Measurements from ENCODE around the gene ALKBH5. TPM values are rescaled to one million over a fixed set of nuclear protein-coding genes. Genes with fewer than 3 reads are reported as not detected.

ALKBH5 gene
- total RNA-seq, 1 experiment from 2014 or later, result 97.8 TPM

DNA sequence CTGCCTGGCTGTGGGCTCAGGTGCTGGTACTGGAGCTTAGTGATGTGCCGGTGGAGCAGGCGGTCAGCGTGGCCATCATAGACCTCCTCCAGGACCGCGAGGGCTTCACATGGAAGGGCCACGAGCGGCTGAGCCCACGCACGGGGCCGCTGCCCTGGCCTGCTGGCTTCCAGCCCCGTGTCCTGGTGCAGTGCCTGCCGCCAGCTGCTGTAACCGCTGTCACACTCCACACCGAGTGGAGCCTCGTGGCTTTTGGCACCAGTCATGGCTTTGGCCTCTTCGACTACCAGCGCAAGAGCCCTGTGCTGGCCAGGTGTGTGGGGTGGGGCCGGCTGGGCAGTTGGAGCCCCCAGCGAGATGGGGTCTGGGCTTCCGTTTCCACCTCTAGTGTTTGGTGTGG lies 53.8 kb downstream of the ALKBH5 start:
- TF ChIP-seq, protein P1, sequence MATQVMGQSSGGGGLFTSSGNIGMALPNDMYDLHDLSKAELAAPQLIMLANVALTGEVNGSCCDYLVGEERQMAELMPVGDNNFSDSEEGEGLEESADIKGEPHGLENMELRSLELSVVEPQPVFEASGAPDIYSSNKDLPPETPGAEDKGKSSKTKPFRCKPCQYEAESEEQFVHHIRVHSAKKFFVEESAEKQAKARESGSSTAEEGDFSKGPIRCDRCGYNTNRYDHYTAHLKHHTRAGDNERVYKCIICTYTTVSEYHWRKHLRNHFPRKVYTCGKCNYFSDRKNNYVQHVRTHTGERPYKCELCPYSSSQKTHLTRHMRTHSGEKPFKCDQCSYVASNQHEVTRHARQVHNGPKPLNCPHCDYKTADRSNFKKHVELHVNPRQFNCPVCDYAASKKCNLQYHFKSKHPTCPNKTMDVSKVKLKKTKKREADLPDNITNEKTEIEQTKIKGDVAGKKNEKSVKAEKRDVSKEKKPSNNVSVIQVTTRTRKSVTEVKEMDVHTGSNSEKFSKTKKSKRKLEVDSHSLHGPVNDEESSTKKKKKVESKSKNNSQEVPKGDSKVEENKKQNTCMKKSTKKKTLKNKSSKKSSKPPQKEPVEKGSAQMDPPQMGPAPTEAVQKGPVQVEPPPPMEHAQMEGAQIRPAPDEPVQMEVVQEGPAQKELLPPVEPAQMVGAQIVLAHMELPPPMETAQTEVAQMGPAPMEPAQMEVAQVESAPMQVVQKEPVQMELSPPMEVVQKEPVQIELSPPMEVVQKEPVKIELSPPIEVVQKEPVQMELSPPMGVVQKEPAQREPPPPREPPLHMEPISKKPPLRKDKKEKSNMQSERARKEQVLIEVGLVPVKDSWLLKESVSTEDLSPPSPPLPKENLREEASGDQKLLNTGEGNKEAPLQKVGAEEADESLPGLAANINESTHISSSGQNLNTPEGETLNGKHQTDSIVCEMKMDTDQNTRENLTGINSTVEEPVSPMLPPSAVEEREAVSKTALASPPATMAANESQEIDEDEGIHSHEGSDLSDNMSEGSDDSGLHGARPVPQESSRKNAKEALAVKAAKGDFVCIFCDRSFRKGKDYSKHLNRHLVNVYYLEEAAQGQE (IDR thresholded peaks at IDR 0.05; ENCODE audit: low read depth), result no peak
- no peak for TF ChIP-seq SP1 (IDR thresholded peaks at IDR 0.05; ENCODE audit: low read depth)
- no peak for TF ChIP-seq EGR1 (IDR thresholded peaks at IDR 0.05; ENCODE audit: low read depth)
- TF ChIP-seq EZH2 (IDR thresholded peaks at IDR 0.05), result no peak
- TF ChIP-seq POLR2A (IDR thresholded peaks at IDR 0.05; ENCODE audit: borderline replicate concordance, extremely low read depth, insufficient read depth, insufficient read length), result no peak
- no peak for TF ChIP-seq YY1 (IDR thresholded peaks at IDR 0.05; ENCODE audit: extremely low read depth, insufficient replicate concordance, low read depth, low read length)
- no peak for TF ChIP-seq ZFX (IDR thresholded peaks at IDR 0.05)
- no peak overlapping the region for H3K4me2 ChIP-seq (ENCODE audit: low read length)
- POLR2A ChIA-PET, result no interaction called here

DNA sequence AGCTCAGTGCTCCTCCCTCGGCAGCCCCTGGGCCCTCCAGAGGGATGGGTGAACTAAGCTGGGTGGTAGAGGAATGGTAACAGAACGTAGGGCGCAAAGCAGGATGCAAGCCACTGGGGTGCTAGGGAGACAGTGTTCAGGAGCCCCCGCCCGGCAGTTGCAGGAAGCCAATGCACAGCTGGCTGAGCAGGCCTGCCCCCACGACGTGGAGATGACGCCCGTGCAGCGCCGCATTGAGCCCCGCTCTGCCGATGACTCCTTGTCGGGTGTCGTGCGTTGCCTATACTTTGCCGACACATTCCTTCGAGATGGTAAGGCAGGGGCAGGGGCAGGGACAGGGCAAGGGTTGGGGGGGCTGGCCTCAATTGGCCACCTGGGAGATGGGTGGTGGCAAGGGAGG lies 54.7 kb downstream of the ALKBH5 start:
- H3K27ac ChIP-seq (ENCODE audit: low read depth, low read length), result no peak overlapping the region
- CTCF ChIA-PET, result no interaction called here
- RAD21 ChIA-PET (ENCODE audit: low non-redundant PET in 1 of 2, low total read pairs in 2 of 2, uncharacterized antibody in 2 of 2, unreplicated experiment in 2 of 2), result no interaction called here
- no peak overlapping the region for H3K9ac ChIP-seq (ENCODE audit: low read length)
- no peak overlapping the region for H3K4me3 ChIP-seq (replicated peaks in 1 of 2; ENCODE audit: low read depth in 1 of 2, low read length in 2 of 2)
- no peak overlapping the region for H2AFZ ChIP-seq (ENCODE audit: low read depth, low read length, poor library complexity, severe bottlenecking)
- intact Hi-C loops (cut with micrococcal nuclease), result no loop called here
- no peaks in the 10 kb centered on the region for H3K27me3 ChIP-seq (ENCODE audit: insufficient read depth, low read length)
- H3K9me2 ChIP-seq (ENCODE audit: insufficient read depth), result no peaks in the 10 kb centered on the region
- BruUV-seq (replicated peaks), result no TSS peak
- H3K79me2 ChIP-seq (ENCODE audit: insufficient read depth, low read length), result no peaks in the 10 kb centered on the region
- H3K4me2 ChIP-seq (ENCODE audit: low read length), result no peak overlapping the region
- H3K4me1 ChIP-seq (ENCODE audit: control insufficient read depth in 1 of 2, insufficient read depth in 2 of 2, low read length in 2 of 2), result peaks cover 0 to 13% of the 10 kb centered on the region in 2 experiments; a peak in 2 of 4 replicates
- H3K36me3 ChIP-seq (ENCODE audit: control insufficient read depth in 1 of 2, insufficient read depth in 2 of 2, low read length in 2 of 2), result no peaks in the 10 kb centered on the region; a peak in 1 of 4 replicates
- no peaks in the 10 kb centered on the region for H3K9me3 ChIP-seq (ENCODE audit: control insufficient read depth in 1 of 2, insufficient read depth in 1 of 2, low read depth in 1 of 2, low read length in 2 of 2)
- no peaks in the 10 kb centered on the region for H4K20me1 ChIP-seq (ENCODE audit: insufficient read depth)
- DNase-seq (ENCODE audit: low read depth, low spot score) (no peak), ATAC-seq (no peak)
- POLR2A ChIA-PET, result no interaction called here
- TF ChIP-seq FOSL1 (IDR thresholded peaks at IDR 0.05; ENCODE audit: low read depth) (no peak), CEBPB (IDR thresholded peaks at IDR 0.05; ENCODE audit: low read depth) (no peak), POLR2AphosphoS5 (IDR thresholded peaks at IDR 0.05; ENCODE audit: low read depth, low read length) (no peak), ZNF274 (IDR thresholded peaks at IDR 0.05; ENCODE audit: low read depth, low read length) (no peak), JUND (IDR thresholded peaks at IDR 0.05) (no peak), ZFX (IDR thresholded peaks at IDR 0.05) (no peak), CBX3 (IDR thresholded peaks at IDR 0.05; ENCODE audit: low read depth) (no peak), ELF1 (IDR thresholded peaks at IDR 0.05; ENCODE audit: borderline replicate concordance, low read depth) (no peak), SP1 (IDR thresholded peaks at IDR 0.05; ENCODE audit: low read depth) (no peak), EZH2 (IDR thresholded peaks at IDR 0.05) (no peak)
- TF ChIP-seq, protein P2, sequence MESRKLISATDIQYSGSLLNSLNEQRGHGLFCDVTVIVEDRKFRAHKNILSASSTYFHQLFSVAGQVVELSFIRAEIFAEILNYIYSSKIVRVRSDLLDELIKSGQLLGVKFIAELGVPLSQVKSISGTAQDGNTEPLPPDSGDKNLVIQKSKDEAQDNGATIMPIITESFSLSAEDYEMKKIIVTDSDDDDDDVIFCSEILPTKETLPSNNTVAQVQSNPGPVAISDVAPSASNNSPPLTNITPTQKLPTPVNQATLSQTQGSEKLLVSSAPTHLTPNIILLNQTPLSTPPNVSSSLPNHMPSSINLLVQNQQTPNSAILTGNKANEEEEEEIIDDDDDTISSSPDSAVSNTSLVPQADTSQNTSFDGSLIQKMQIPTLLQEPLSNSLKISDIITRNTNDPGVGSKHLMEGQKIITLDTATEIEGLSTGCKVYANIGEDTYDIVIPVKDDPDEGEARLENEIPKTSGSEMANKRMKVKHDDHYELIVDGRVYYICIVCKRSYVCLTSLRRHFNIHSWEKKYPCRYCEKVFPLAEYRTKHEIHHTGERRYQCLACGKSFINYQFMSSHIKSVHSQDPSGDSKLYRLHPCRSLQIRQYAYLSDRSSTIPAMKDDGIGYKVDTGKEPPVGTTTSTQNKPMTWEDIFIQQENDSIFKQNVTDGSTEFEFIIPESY (IDR thresholded peaks at IDR 0.05; ENCODE audit: extremely low read depth, insufficient replicate concordance, low read length), result no peak
- TF ChIP-seq, protein P3, sequence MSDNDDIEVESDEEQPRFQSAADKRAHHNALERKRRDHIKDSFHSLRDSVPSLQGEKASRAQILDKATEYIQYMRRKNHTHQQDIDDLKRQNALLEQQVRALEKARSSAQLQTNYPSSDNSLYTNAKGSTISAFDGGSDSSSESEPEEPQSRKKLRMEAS (IDR thresholded peaks at IDR 0.05), result no peak

More for the DNA sequence above, 53.8 kb downstream of the ALKBH5 start:
- intact Hi-C loops (cut with micrococcal nuclease), result no loop called here
- CTCF ChIA-PET, result no interaction called here
- Histone ChIP-seq H3K4me3 (replicated peaks in 1 of 2; ENCODE audit: low read depth in 1 of 2, low read length in 2 of 2) (no peak overlapping the region), H3K36me3 (ENCODE audit: control insufficient read depth in 1 of 2, insufficient read depth in 2 of 2, low read length in 2 of 2) (no peaks in the 10 kb centered on the region; a peak in 1 of 4 replicates), H3K9ac (ENCODE audit: low read length) (no peak overlapping the region), H4K20me1 (ENCODE audit: insufficient read depth) (no peaks in the 10 kb centered on the region), H3K9me3 (ENCODE audit: control insufficient read depth in 1 of 2, insufficient read depth in 1 of 2, low read depth in 1 of 2, low read length in 2 of 2) (no peaks in the 10 kb centered on the region), H3K27me3 (ENCODE audit: insufficient read depth, low read length) (no peaks in the 10 kb centered on the region), H2AFZ (ENCODE audit: low read depth, low read length, poor library complexity, severe bottlenecking) (no peak overlapping the region), H3K4me1 (ENCODE audit: control insufficient read depth in 1 of 2, insufficient read depth in 2 of 2, low read length in 2 of 2) (peaks cover 0 to 13% of the 10 kb centered on the region in 2 experiments; a peak in 2 of 4 replicates), H3K9me2 (ENCODE audit: insufficient read depth) (no peaks in the 10 kb centered on the region), H3K27ac (ENCODE audit: low read depth, low read length) (no peak overlapping the region), H3K79me2 (ENCODE audit: insufficient read depth, low read length) (no peaks in the 10 kb centered on the region)
- no peak for DNase-seq (ENCODE audit: low read depth, low spot score)
- ATAC-seq, result no peak
- RAD21 ChIA-PET (ENCODE audit: low non-redundant PET in 1 of 2, low total read pairs in 2 of 2, uncharacterized antibody in 2 of 2, unreplicated experiment in 2 of 2), result no interaction called here
- BruUV-seq (replicated peaks), result no TSS peak
